ENCODE data around the gene MYL3. TPM values are rescaled to one million over a fixed set of nuclear protein-coding genes. Genes with fewer than 3 reads are reported as not detected.
"Not testable (repeated sequence)": the region's sequence is repeated elsewhere in the genome, so short reads cannot be mapped to it uniquely, and the experiment has no call there.

The MYL3 gene
- polyA plus RNA-seq, 1 experiment, result not detected

DNA sequence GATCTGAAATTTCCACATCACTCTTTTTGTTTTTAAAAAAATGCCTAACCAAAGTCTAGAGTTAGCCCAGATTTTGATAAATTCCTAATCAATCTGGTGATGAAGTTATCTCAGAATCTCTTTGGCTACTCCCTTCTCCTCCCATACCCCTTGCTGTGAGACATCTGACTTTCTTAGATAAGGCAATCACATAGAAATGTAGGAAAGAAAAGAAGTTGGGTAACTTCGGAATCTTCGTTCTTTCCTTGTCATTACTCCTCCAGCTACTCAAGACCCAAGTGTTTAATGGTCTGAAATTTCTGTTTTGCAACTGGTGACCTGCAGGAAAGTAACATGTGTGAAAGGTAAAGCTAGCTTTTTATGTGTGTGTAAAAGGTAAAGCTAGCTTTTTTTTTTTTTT is 37.8 kb downstream of the MYL3 start:
- H3K4me3 ChIP-seq (ENCODE audit: low read depth, low read length), result no peak overlapping the region
- H3K9me3 ChIP-seq (ENCODE audit: control insufficient read depth, insufficient read depth, low read length), result peaks cover 6% of the 10 kb centered on the region; the same call in 1 of the 2 replicates
- no peak for DNase-seq (ENCODE audit: low read depth, low spot score)
- H3K27me3 ChIP-seq (ENCODE audit: control insufficient read depth, insufficient read depth, low read length), result peaks cover 4% of the 10 kb centered on the region
- TF ChIP-seq, protein P1, sequence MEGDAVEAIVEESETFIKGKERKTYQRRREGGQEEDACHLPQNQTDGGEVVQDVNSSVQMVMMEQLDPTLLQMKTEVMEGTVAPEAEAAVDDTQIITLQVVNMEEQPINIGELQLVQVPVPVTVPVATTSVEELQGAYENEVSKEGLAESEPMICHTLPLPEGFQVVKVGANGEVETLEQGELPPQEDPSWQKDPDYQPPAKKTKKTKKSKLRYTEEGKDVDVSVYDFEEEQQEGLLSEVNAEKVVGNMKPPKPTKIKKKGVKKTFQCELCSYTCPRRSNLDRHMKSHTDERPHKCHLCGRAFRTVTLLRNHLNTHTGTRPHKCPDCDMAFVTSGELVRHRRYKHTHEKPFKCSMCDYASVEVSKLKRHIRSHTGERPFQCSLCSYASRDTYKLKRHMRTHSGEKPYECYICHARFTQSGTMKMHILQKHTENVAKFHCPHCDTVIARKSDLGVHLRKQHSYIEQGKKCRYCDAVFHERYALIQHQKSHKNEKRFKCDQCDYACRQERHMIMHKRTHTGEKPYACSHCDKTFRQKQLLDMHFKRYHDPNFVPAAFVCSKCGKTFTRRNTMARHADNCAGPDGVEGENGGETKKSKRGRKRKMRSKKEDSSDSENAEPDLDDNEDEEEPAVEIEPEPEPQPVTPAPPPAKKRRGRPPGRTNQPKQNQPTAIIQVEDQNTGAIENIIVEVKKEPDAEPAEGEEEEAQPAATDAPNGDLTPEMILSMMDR (IDR thresholded peaks at IDR 0.05; ENCODE audit: low read depth, low read length), result no peak
- POLR2A ChIA-PET, result interaction anchor here (0.7 kb wide), 1 partner anchor 1238 kb away, joined by 7 read pairs; no protein-coding TSS in a partner anchor
- no peak overlapping the region for H3K27ac ChIP-seq (ENCODE audit: low read depth, low read length)
- CTCF ChIA-PET, result interaction anchor here (1.3 kb wide), 1 partner anchor 41 kb away, joined by 3 read pairs; no protein-coding TSS in a partner anchor

DNA sequence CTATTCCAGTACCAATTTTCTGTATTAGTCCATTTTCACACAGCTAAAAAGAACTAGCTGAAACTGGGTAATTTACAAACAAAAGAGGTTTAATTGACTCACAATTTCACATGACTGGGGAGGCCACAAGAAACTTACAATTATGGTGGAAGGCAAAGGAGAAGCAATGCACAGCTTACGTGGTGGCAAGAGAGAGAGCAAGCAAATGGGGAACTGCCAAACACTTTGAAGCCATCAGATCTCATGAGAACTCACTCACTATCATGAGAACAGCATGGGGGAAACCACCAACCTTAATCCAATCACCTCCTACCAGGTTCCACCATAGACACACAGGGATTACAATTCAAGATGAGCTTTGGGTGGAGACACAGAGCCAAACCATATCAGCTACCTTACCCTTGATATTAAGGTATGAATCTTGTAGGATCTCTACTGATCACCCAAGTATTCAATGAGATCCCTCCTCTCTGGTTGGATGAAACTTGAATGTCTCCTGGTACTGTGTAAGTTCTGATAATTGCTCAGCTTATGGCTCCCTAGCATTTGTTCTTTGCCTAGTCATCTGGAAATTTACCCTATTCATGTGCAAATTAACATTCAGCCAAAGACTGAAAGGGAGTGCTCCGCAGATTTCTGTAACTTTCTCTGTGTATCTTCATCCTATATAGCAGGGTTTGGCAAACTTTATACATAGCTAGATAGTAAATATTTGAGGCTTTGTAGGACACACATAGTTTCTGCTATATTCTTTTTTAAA is 38.9 kb downstream of the MYL3 start:
- Histone ChIP-seq H3K4me3 (ENCODE audit: low read depth, low read length) (no peak overlapping the region), H3K27me3 (ENCODE audit: control insufficient read depth, insufficient read depth, low read length) (peaks cover 4% of the 10 kb centered on the region), H3K27ac (ENCODE audit: low read depth, low read length) (no peak overlapping the region), H3K9me3 (ENCODE audit: control insufficient read depth, insufficient read depth, low read length) (peaks cover 6% of the 10 kb centered on the region; the same call in 1 of the 2 replicates)
- DNase-seq (ENCODE audit: low read depth, low spot score), result no peak
- TF ChIP-seq, protein P1 (IDR thresholded peaks at IDR 0.05; ENCODE audit: low read depth, low read length), result no peak
- ChIA-PET POLR2A (no interaction called here), CTCF (interaction anchor here (1.1 to 1.3 kb wide), 2 partner anchors 22 to 42 kb away, joined by 3 to 6 read pairs; no protein-coding TSS in a partner anchor)

DNA sequence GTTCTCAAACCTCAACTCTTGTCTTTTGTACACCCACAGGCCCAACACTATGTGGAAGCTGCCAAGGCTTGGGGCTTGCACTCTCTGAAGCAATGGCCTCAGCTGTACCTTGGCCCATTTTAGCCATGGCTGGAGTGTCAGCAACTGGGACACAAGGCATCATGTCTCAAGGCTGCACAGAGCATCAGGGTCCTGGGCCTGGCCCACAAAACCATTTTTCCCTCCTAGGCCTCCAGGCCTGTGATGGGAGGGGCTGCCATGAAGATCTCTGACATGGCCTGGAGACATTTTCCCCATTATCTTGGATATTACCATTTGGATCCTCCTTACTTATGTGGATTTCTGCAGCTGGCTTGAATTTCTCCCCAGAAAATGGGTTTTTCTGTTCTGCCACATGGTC is 39.9 kb downstream of the MYL3 start:
- DNase-seq (ENCODE audit: low read depth, low spot score); H3K27ac ChIP-seq (ENCODE audit: low read depth, low read length); H3K27me3 ChIP-seq (ENCODE audit: control insufficient read depth, insufficient read depth, low read length); H3K4me3 ChIP-seq (ENCODE audit: low read depth, low read length); H3K9me3 ChIP-seq (ENCODE audit: control insufficient read depth, insufficient read depth, low read length); CTCF ChIA-PET; POLR2A ChIA-PET: not testable (repeated sequence)

DNA sequence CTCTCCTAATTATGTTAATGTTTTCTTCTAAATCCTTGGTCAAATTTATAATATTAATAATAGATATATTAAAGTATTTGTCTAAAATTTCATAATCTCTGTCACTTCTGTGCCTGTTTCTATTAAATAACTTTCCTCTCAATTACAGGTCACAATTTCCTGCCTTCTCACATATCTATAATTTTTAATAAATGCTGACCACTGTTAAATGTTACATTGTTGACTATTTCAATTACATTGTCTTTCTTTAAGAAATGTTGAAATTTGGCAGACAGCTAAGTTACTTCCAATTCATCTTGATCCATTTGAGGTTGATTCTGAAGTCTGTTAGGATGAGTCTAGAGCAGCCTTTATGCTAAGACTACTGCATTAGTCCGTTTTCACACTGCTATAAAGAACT is 41.7 kb downstream of the MYL3 start:
- TF ChIP-seq, protein P1 (IDR thresholded peaks at IDR 0.05; ENCODE audit: low read depth, low read length), result no peak
- peaks cover 4% of the 10 kb centered on the region for H3K27me3 ChIP-seq (ENCODE audit: control insufficient read depth, insufficient read depth, low read length)
- no peak for DNase-seq (ENCODE audit: low read depth, low spot score)
- H3K27ac ChIP-seq (ENCODE audit: low read depth, low read length), result no peak overlapping the region
- CTCF ChIA-PET, result no interaction called here
- H3K9me3 ChIP-seq (ENCODE audit: control insufficient read depth, insufficient read depth, low read length), result peaks cover 6% of the 10 kb centered on the region; the same call in 1 of the 2 replicates
- POLR2A ChIA-PET, result no interaction called here
- no peak overlapping the region for H3K4me3 ChIP-seq (ENCODE audit: low read depth, low read length)

DNA sequence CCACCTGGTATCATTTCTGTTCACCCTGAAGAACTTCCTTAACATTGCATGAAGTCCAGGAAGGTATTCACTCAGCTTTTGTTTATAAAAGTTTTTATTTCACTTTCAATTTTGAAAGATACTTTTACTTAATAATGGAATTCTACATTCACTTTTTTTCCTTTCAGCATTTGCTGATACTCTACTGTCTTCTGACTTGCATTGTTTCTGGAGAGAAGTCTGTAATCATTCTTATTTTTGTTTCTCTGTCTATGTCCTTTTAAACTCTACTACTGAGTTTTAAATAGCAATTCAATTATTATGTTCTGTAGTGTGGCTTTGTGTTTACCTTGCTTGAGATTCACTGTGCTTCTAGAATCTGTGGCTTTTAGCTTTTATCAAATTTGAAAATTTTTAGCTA is 42.4 kb downstream of the MYL3 start:
- no peak for DNase-seq (ENCODE audit: low read depth, low spot score)
- H3K9me3 ChIP-seq (ENCODE audit: control insufficient read depth, insufficient read depth, low read length), result peaks cover 6% of the 10 kb centered on the region; the same call in 1 of the 2 replicates
- no peak overlapping the region for H3K27ac ChIP-seq (ENCODE audit: low read depth, low read length)
- H3K27me3 ChIP-seq (ENCODE audit: control insufficient read depth, insufficient read depth, low read length), result peaks cover 4% of the 10 kb centered on the region
- ChIA-PET POLR2A (no interaction called here), CTCF (no interaction called here)
- H3K4me3 ChIP-seq (ENCODE audit: low read depth, low read length), result no peak overlapping the region
- TF ChIP-seq, protein P1 (IDR thresholded peaks at IDR 0.05; ENCODE audit: low read depth, low read length), result no peak

Measured in AG04450 (cell line).